Measurements from ENCODE around the gene PHACTR3.

DNA sequence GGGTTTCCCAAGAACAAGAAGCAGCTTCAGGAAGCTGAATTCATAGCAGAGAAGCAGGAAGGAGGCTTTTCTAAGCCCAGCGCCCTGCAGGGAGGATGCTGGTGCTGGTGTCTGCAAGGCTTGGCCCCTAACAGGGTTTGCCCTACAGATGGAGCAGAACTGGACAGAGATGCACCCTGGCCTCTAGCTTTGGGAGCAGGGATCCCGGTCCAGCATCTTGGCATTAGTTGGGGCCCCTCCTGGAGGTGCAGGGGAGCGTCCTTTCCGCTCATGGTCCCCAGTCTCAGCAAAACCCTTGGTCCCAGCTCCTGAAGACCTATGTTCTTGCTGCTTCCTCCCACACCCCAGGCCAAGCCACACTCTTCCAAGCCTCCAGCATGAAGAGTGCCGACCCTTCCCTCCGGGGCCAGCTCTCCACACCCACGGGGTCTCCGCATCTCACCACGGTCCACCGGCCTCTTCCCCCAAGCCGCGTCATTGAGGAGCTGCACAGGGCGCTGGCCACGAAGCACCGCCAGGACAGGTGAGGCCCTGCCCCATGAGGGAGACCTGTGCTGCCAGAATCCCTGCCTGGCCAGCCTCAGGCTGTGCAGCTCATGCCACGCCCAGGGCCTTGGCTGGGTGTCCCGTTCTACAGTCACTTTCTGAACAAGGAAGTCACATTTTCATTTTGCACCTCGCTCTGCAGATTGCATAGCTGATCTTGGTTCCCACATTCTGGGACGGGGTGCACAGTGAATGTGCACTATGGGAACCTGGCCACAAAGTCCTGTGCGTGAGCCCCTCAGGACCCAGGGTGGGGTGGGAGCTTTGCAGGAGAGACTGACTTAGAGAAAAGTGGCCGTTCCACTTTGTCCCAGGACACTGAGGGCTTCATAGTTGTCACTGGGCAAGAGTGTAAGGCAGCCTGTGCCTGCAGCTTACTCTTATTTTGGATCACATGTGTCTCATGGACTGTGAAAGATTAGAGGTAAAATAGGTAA is 168.9 kb downstream of the PHACTR3 start:
- TF ChIP-seq, protein P1, sequence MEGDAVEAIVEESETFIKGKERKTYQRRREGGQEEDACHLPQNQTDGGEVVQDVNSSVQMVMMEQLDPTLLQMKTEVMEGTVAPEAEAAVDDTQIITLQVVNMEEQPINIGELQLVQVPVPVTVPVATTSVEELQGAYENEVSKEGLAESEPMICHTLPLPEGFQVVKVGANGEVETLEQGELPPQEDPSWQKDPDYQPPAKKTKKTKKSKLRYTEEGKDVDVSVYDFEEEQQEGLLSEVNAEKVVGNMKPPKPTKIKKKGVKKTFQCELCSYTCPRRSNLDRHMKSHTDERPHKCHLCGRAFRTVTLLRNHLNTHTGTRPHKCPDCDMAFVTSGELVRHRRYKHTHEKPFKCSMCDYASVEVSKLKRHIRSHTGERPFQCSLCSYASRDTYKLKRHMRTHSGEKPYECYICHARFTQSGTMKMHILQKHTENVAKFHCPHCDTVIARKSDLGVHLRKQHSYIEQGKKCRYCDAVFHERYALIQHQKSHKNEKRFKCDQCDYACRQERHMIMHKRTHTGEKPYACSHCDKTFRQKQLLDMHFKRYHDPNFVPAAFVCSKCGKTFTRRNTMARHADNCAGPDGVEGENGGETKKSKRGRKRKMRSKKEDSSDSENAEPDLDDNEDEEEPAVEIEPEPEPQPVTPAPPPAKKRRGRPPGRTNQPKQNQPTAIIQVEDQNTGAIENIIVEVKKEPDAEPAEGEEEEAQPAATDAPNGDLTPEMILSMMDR (optimal IDR thresholded peaks at IDR 0.05 in 1 of 3, IDR thresholded peaks at IDR 0.05 in 1 of 3, conservative IDR thresholded peaks at IDR 0.05 in 1 of 3; ENCODE audit: extremely low read depth in 1 of 3, insufficient read depth in 2 of 3, low read length in 3 of 3) = no peak
- no peak for TF ChIP-seq EZH2 (IDR thresholded peaks at IDR 0.05; ENCODE audit: low read length)
